CD14-positive monocyte (primary cell): ENCODE results near the gene GCGR. TPM values are rescaled to one million over a fixed set of nuclear protein-coding genes. Genes with fewer than 3 reads are reported as not detected.
"Not testable (repeated sequence)": the region's sequence is repeated elsewhere in the genome, so short reads cannot be mapped to it uniquely, and the experiment has no call there.

Experiments used
- DNase-seq, 3 donors: peaks; one replicate each; pipeline ENCODE4 v3.0.0-alpha.2; 2011 to 2022
- H2AFZ ChIP-seq: 2 replicates; pipeline ENCODE4 v1.6.0; 2012; ENCODE audit warnings: mild to moderate bottlenecking, low read depth, low read length, inconsistent platforms; ENCODE audit not compliant: insufficient read depth, poor library complexity, severe bottlenecking
- H3K27ac ChIP-seq, 2 donors: 1 replicate in 1 of 2; 2 replicates in 1 of 2; pipeline ENCODE4 v1.5.1; 2012 to 2013; ENCODE audit warnings: low read length in 2 of 2, control low read depth in 1 of 2, inconsistent platforms in 1 of 2, low read depth in 1 of 2, mild to moderate bottlenecking in 1 of 2
- H3K27me3 ChIP-seq, 2 donors: one replicate each; pipeline versions ENCODE4 v1.6.0 to v1.6.1; 2011 to 2013; ENCODE audit warnings: low read length in 2 of 2; ENCODE audit not compliant: control insufficient read depth in 2 of 2, insufficient read depth in 2 of 2
- H3K36me3 ChIP-seq, 2 donors: replicated peaks in 1 of 2; 1 replicate in 1 of 2; 2 replicates in 1 of 2; pipeline versions ENCODE4 v1.5.1 to v1.6.1; 2012 to 2013; ENCODE audit warnings: low read length in 2 of 2, control low read depth in 1 of 2, inconsistent platforms in 1 of 2, mild to moderate bottlenecking in 1 of 2; ENCODE audit not compliant: insufficient read depth in 2 of 2, control insufficient read depth in 1 of 2
- H3K4me1 ChIP-seq, 2 donors: 1 replicate in 1 of 2; 2 replicates in 1 of 2; pipeline versions ENCODE4 v1.5.1 to v1.6.1; 2012 to 2013; ENCODE audit warnings: low read length in 2 of 2, control low read depth in 1 of 2, inconsistent platforms in 1 of 2, mild to moderate bottlenecking in 1 of 2, moderate library complexity in 1 of 2; ENCODE audit not compliant: insufficient read depth in 2 of 2, control insufficient read depth in 1 of 2
- H3K4me2 ChIP-seq: replicated peaks from 2 replicates; pipeline ENCODE3; 2012; ENCODE audit warnings: low read length, moderate library complexity, mild to moderate bottlenecking; ENCODE audit not compliant: poor library complexity, severe bottlenecking; ENCODE audit errors: extremely low read depth
- H3K4me3 ChIP-seq, 3 experiments: fragments of 200-600 bp in 1 of 3; sonication (generic) in 1 of 3; replicated peaks in 1 of 3; 1 replicate in 2 of 3; 2 replicates in 1 of 3; pipeline ENCODE4 v1.5.1; 2011 to 2013; ENCODE audit warnings: low read length in 3 of 3, mild to moderate bottlenecking in 3 of 3, control low read depth in 2 of 3, low read depth in 2 of 3, inconsistent platforms in 1 of 3, moderate library complexity in 1 of 3
- H3K79me2 ChIP-seq: 2 replicates; pipeline ENCODE4 v1.6.0; 2012; ENCODE audit warnings: mild to moderate bottlenecking, control low read depth, inconsistent platforms, low read length, moderate library complexity; ENCODE audit not compliant: insufficient read depth
- H3K9ac ChIP-seq: 2 replicates; pipeline ENCODE4 v1.6.0; 2017; ENCODE audit warnings: low read length, mild to moderate bottlenecking; ENCODE audit not compliant: insufficient read depth, poor library complexity, severe bottlenecking
- H3K9me3 ChIP-seq, 2 donors: replicated peaks in 1 of 2; 1 replicate in 1 of 2; 2 replicates in 1 of 2; pipeline versions ENCODE4 v1.5.1 to v1.6.1; 2012 to 2013; ENCODE audit warnings: low read length in 2 of 2, control low read depth in 1 of 2; ENCODE audit not compliant: control insufficient read depth in 1 of 2, insufficient read depth in 1 of 2
- H4K20me1 ChIP-seq: 2 replicates; pipeline ENCODE4 v1.6.0; 2012; ENCODE audit warnings: mild to moderate bottlenecking, low read length, control low read depth, moderate library complexity; ENCODE audit not compliant: insufficient read depth
- H3K27ac Mint-ChIP-seq, 7 donors: one replicate each; pipeline ENCODE4 v1.8.0; 2020; ENCODE audit warnings: mild to moderate bottlenecking in 7 of 7, mixed read lengths in 7 of 7, moderate library complexity in 6 of 7, inconsistent platforms in 2 of 7
- H3K27me3 Mint-ChIP-seq, 3 donors: one replicate each; pipeline ENCODE4 v1.8.0; 2021 to 2022; ENCODE audit warnings: low read depth in 3 of 3, mild to moderate bottlenecking in 3 of 3, mixed read lengths in 3 of 3, moderate library complexity in 3 of 3, inconsistent platforms in 1 of 3
- H3K36me3 Mint-ChIP-seq, 2 donors: one replicate each; pipeline ENCODE4 v1.8.0; 2020; ENCODE audit warnings: mixed read lengths in 2 of 2, inconsistent platforms in 1 of 2, mild to moderate bottlenecking in 1 of 2
- H3K4me1 Mint-ChIP-seq: one replicate; pipeline ENCODE4 v1.8.0; 2020; ENCODE audit warnings: mild to moderate bottlenecking, mixed read lengths
- H3K4me3 Mint-ChIP-seq, 2 donors: one replicate each; pipeline ENCODE4 v1.8.0; 2020; ENCODE audit warnings: mild to moderate bottlenecking in 2 of 2, mixed read lengths in 2 of 2, moderate library complexity in 1 of 2
- H3K9me3 Mint-ChIP-seq, 7 donors: one replicate each; pipeline ENCODE4 v1.8.0; 2020 to 2022; ENCODE audit warnings: mixed read lengths in 7 of 7, mild to moderate bottlenecking in 6 of 7, moderate library complexity in 6 of 7, inconsistent platforms in 2 of 7
- WGBS: methylation state at CpG from one replicate; pipeline ENCODE4 v1.1.5; 2013; ENCODE audit warnings: missing lambda C conversion rate; ENCODE audit not compliant: insufficient coverage; 5-methylcytosine and 5-hydroxymethylcytosine counted together
- intact Hi-C, 2 donors: fragments of 100-400 bp; cut with micrococcal nuclease; formaldehyde crosslinking; loops; one replicate each; pipeline versions ENCODE4 v1.15.0 to v1.15.1; 2023
- polyA plus RNA-seq, 3 donors: library from polyadenylated mRNA; depleted of rRNA in 1 of 3; unstranded in 2 of 3; stranded (reverse) in 1 of 3; fragments of 300-500 nt in 2 of 3; fragments of >200 nt in 1 of 3; fragmentation: Illumina TruSeq in 2 of 3; gene quantifications; 1 replicate in 2 of 3; 2 replicates in 1 of 3; pipeline ENCODE4 v1.2.3, GENCODE V29; 2012 to 2021
- TF ChIP-seq, protein P1 (sequence below): fragments of 200-600 bp; IDR thresholded peaks from one replicate; pipeline ENCODE4 v1.8.0; 2022; ENCODE audit warnings: antibody characterized with exemption, mild to moderate bottlenecking

Gene GCGR
- polyA plus RNA-seq, 3 donors: not detected

- peaks cover 54 to 63% of the 10 kb centered on the region in 2 donors for H3K4me1 ChIP-seq
- H3K36me3 Mint-ChIP-seq: peaks cover 13 to 20% of the 10 kb centered on the region in 2 donors
- H3K9ac ChIP-seq: no peak overlapping the region
- peaks cover 0 to 3% (median 0%) of the 10 kb centered on the region in 3 donors for H3K27me3 Mint-ChIP-seq
- peak overlapping the region in 5 of 7 donors; percentile 48 to 81 (median 69) for H3K27ac Mint-ChIP-seq
- peaks cover 29% of the 10 kb centered on the region for H3K79me2 ChIP-seq
- peaks cover 13 to 15% of the 10 kb centered on the region in 2 donors for H3K36me3 ChIP-seq
- TF ChIP-seq, protein P1, sequence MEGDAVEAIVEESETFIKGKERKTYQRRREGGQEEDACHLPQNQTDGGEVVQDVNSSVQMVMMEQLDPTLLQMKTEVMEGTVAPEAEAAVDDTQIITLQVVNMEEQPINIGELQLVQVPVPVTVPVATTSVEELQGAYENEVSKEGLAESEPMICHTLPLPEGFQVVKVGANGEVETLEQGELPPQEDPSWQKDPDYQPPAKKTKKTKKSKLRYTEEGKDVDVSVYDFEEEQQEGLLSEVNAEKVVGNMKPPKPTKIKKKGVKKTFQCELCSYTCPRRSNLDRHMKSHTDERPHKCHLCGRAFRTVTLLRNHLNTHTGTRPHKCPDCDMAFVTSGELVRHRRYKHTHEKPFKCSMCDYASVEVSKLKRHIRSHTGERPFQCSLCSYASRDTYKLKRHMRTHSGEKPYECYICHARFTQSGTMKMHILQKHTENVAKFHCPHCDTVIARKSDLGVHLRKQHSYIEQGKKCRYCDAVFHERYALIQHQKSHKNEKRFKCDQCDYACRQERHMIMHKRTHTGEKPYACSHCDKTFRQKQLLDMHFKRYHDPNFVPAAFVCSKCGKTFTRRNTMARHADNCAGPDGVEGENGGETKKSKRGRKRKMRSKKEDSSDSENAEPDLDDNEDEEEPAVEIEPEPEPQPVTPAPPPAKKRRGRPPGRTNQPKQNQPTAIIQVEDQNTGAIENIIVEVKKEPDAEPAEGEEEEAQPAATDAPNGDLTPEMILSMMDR: no peak
- WGBS: 72% methylated on average over 13 of the region's 17 CpGs
- H2AFZ ChIP-seq: no peak overlapping the region
- H3K4me1 Mint-ChIP-seq: peaks cover 56% of the 10 kb centered on the region
- peak overlapping the region; percentile 12 to 58 for H3K27ac ChIP-seq
- no peak overlapping the region for H3K4me2 ChIP-seq
- H3K4me3 ChIP-seq: no peak overlapping the region
- H3K4me3 Mint-ChIP-seq: no peak overlapping the region
- no peaks in the 10 kb centered on the region for H3K9me3 ChIP-seq
- peaks cover 6% of the 10 kb centered on the region for H4K20me1 ChIP-seq
- peaks cover 0 to under 1% (median 0%) of the 10 kb centered on the region in 7 donors for H3K9me3 Mint-ChIP-seq
- DNase-seq: no peak
- intact Hi-C loops: loop anchor here in 1 of 2 donors (2.0 kb wide), 1 partner anchor 20 kb away; no protein-coding TSS in a partner anchor
- no peaks in the 10 kb centered on the region for H3K27me3 ChIP-seq
Measured at GRCh38 chr17:81838753-81839255, 34.9 kb downstream of the GCGR start.

DNA sequence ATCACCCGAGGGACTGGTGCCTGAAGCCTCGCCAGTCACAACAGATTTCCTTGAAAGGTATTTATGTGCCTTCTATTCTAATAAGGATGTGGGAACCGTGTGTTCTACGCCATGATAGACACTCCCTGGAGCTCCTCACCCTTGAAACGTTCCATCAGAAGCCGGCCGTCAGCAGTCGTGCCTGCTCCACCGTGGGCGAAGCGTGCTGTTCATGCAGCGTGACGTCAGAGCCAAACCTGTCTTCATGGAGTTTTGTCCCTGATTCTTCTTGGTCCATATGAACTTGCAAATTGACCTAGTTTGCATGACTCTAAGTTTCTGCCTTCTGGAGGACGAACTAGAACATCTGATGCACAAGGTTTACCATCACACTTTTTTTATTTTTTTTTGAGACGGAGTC lies 35.4 kb downstream of the GCGR start:
- Mint-ChIP-seq H3K36me3 (peaks cover 18 to 25% of the 10 kb centered on the region in 2 donors), H3K4me1 (peaks cover 54% of the 10 kb centered on the region), H3K9me3 (no peaks in the 10 kb centered on the region), H3K4me3 (no peak overlapping the region), H3K27me3 (peaks cover 0 to 3% (median 0%) of the 10 kb centered on the region in 3 donors), H3K27ac (peak overlapping the region in 4 of 7 donors; percentile 46 to 81 (median 66))
- peaks cover 24% of the 10 kb centered on the region for H3K79me2 ChIP-seq
- H2AFZ ChIP-seq: no peak overlapping the region
- peaks cover 18 to 20% of the 10 kb centered on the region in 2 donors for H3K36me3 ChIP-seq
- H3K4me1 ChIP-seq: peaks cover 49 to 58% of the 10 kb centered on the region in 2 donors
- peaks cover 11% of the 10 kb centered on the region for H4K20me1 ChIP-seq
- H3K27ac ChIP-seq: peak overlapping the region in 1 of 2 donors; percentile 58
- intact Hi-C loops: loop anchor here in 1 of 2 donors (2.0 kb wide), 1 partner anchor 20 kb away; no protein-coding TSS in a partner anchor
- H3K9ac ChIP-seq: no peak overlapping the region
- TF ChIP-seq, protein P1: no peak
- H3K4me2 ChIP-seq: no peak overlapping the region
- DNase-seq: no peak
- no peaks in the 10 kb centered on the region for H3K27me3 ChIP-seq
- H3K4me3 ChIP-seq: no peak overlapping the region
- H3K9me3 ChIP-seq: no peaks in the 10 kb centered on the region
- WGBS: 85% methylated on average over 11 of the region's 15 CpGs

GRCh38 chr17:81840059-81840458 lies 36.1 kb downstream of the GCGR start:
- H3K9me3 Mint-ChIP-seq, H3K9me3 ChIP-seq, H3K9ac ChIP-seq, DNase-seq, intact Hi-C loops, H2AFZ ChIP-seq, H3K4me3 ChIP-seq, H3K27me3 ChIP-seq, H3K4me2 ChIP-seq, H3K27me3 Mint-ChIP-seq, H3K27ac ChIP-seq, H3K4me3 Mint-ChIP-seq: not testable (repeated sequence)
- Histone ChIP-seq H3K4me1 (peaks cover 47 to 50% of the 10 kb centered on the region in 2 donors), H3K79me2 (peaks cover 16% of the 10 kb centered on the region), H3K36me3 (peaks cover 25 to 27% of the 10 kb centered on the region in 2 donors), H4K20me1 (peaks cover 19% of the 10 kb centered on the region)
- peaks cover 26 to 33% of the 10 kb centered on the region in 2 donors for H3K36me3 Mint-ChIP-seq
- peaks cover 50% of the 10 kb centered on the region for H3K4me1 Mint-ChIP-seq
- 88% methylated on average over 3 of the region's 5 CpGs for WGBS
- peak overlapping the region in 1 of 7 donors; percentile 41 for H3K27ac Mint-ChIP-seq
